ENCODE data around the gene CRKL. TPM values are rescaled to one million over a fixed set of nuclear protein-coding genes. Genes with fewer than 3 reads are reported as not detected.
"Not testable (repeated sequence)": the region's sequence is repeated elsewhere in the genome, so short reads cannot be mapped to it uniquely, and the experiment has no call there.

CRKL gene
- total RNA-seq, 1 donor from 2014 or later = 59.1 TPM

- DNase-seq (ENCODE audit: low spot score) = no peak
- H3K4me1 Mint-ChIP-seq (ENCODE audit: unreplicated experiment) = peaks cover 24% of the 10 kb centered on the region
- H3K27ac Mint-ChIP-seq (ENCODE audit: unreplicated experiment) = no peak overlapping the region
- no peak overlapping the region for H3K4me3 Mint-ChIP-seq (ENCODE audit: unreplicated experiment)
- H3K36me3 Mint-ChIP-seq (ENCODE audit: low read depth, unreplicated experiment) = no peaks in the 10 kb centered on the region
- no peaks in the 10 kb centered on the region for H3K27me3 Mint-ChIP-seq (ENCODE audit: unreplicated experiment)
- H3K9me3 Mint-ChIP-seq (ENCODE audit: unreplicated experiment) = no peaks in the 10 kb centered on the region
- TF ChIP-seq CTCF (IDR thresholded peaks at IDR 0.05; ENCODE audit: unreplicated experiment) = no peak
These were observed 11.4 kb downstream of the CRKL start for GRCh38 chr22:20928573-20928967.

GRCh38 chr22:20930004-20930403, 12.8 kb downstream of the CRKL start:
- H3K9me3 Mint-ChIP-seq (ENCODE audit: unreplicated experiment) = no peaks in the 10 kb centered on the region
- H3K27ac Mint-ChIP-seq (ENCODE audit: unreplicated experiment) = no peak overlapping the region
- H3K27me3 Mint-ChIP-seq (ENCODE audit: unreplicated experiment) = no peaks in the 10 kb centered on the region
- peaks cover 7% of the 10 kb centered on the region for H3K36me3 Mint-ChIP-seq (ENCODE audit: low read depth, unreplicated experiment)
- no peak overlapping the region for H3K4me3 Mint-ChIP-seq (ENCODE audit: unreplicated experiment)
- no peak for TF ChIP-seq CTCF (IDR thresholded peaks at IDR 0.05; ENCODE audit: unreplicated experiment)
- peaks cover 21% of the 10 kb centered on the region for H3K4me1 Mint-ChIP-seq (ENCODE audit: unreplicated experiment)
- DNase-seq (ENCODE audit: low spot score) = no peak

- not testable (repeated sequence) for H3K9me3 Mint-ChIP-seq (ENCODE audit: unreplicated experiment); H3K27me3 Mint-ChIP-seq (ENCODE audit: unreplicated experiment)
These were observed 13.2 kb downstream of the CRKL start for GRCh38 chr22:20930435-20930834.

GRCh38 chr22:20931126-20931654, 14.0 kb downstream of the CRKL start:
- Mint-ChIP-seq H3K4me3 (ENCODE audit: unreplicated experiment) (no peak overlapping the region), H3K36me3 (ENCODE audit: low read depth, unreplicated experiment) (peaks cover 7% of the 10 kb centered on the region), H3K27me3 (ENCODE audit: unreplicated experiment) (no peaks in the 10 kb centered on the region), H3K9me3 (ENCODE audit: unreplicated experiment) (no peaks in the 10 kb centered on the region), H3K4me1 (ENCODE audit: unreplicated experiment) (peaks cover 10% of the 10 kb centered on the region), H3K27ac (ENCODE audit: unreplicated experiment) (no peak overlapping the region)
- TF ChIP-seq CTCF (IDR thresholded peaks at IDR 0.05; ENCODE audit: unreplicated experiment) = no peak
- DNase-seq (ENCODE audit: low spot score) = no peak

More at GRCh38 chr22:20930435-20930834, 13.2 kb downstream of the CRKL start:
- DNase-seq (ENCODE audit: low spot score); H3K4me3 Mint-ChIP-seq (ENCODE audit: unreplicated experiment); H3K36me3 Mint-ChIP-seq (ENCODE audit: low read depth, unreplicated experiment); H3K27ac Mint-ChIP-seq (ENCODE audit: unreplicated experiment): not testable (repeated sequence)
- peaks cover 17% of the 10 kb centered on the region for H3K4me1 Mint-ChIP-seq (ENCODE audit: unreplicated experiment)

- peaks cover 13% of the 10 kb centered on the region for H3K36me3 Mint-ChIP-seq (ENCODE audit: low read depth, unreplicated experiment)
- no peak overlapping the region for H3K4me3 Mint-ChIP-seq (ENCODE audit: unreplicated experiment)
- TF ChIP-seq CTCF (IDR thresholded peaks at IDR 0.05; ENCODE audit: unreplicated experiment) = no peak
- no peaks in the 10 kb centered on the region for H3K27me3 Mint-ChIP-seq (ENCODE audit: unreplicated experiment)
- peaks cover 6% of the 10 kb centered on the region for H3K4me1 Mint-ChIP-seq (ENCODE audit: unreplicated experiment)
- no peaks in the 10 kb centered on the region for H3K9me3 Mint-ChIP-seq (ENCODE audit: unreplicated experiment)
- no peak overlapping the region for H3K27ac Mint-ChIP-seq (ENCODE audit: unreplicated experiment)
- DNase-seq (ENCODE audit: low spot score) = no peak
These were observed 16.7 kb downstream of the CRKL start for GRCh38 chr22:20933910-20934309.

GRCh38 chr22:20935049-20935448, 17.8 kb downstream of the CRKL start:
- not testable (repeated sequence) for H3K27ac Mint-ChIP-seq (ENCODE audit: unreplicated experiment); DNase-seq (ENCODE audit: low spot score); H3K9me3 Mint-ChIP-seq (ENCODE audit: unreplicated experiment); H3K4me3 Mint-ChIP-seq (ENCODE audit: unreplicated experiment); H3K4me1 Mint-ChIP-seq (ENCODE audit: unreplicated experiment); H3K27me3 Mint-ChIP-seq (ENCODE audit: unreplicated experiment)
- peaks cover 16% of the 10 kb centered on the region for H3K36me3 Mint-ChIP-seq (ENCODE audit: low read depth, unreplicated experiment)

GRCh38 chr22:20935780-20936539, 18.8 kb downstream of the CRKL start:
- H3K27ac Mint-ChIP-seq (ENCODE audit: unreplicated experiment); H3K4me1 Mint-ChIP-seq (ENCODE audit: unreplicated experiment); H3K4me3 Mint-ChIP-seq (ENCODE audit: unreplicated experiment); DNase-seq (ENCODE audit: low spot score); H3K27me3 Mint-ChIP-seq (ENCODE audit: unreplicated experiment); H3K9me3 Mint-ChIP-seq (ENCODE audit: unreplicated experiment): not testable (repeated sequence)
- H3K36me3 Mint-ChIP-seq (ENCODE audit: low read depth, unreplicated experiment) = peaks cover 16% of the 10 kb centered on the region

Measured in endothelial cell (in vitro differentiated cells).